GM23248 (cell line): Measurements from ENCODE around the gene CFAP74. TPM values are rescaled to one million over a fixed set of nuclear protein-coding genes. Genes with fewer than 3 reads are reported as not detected.

Source experiments
- DNase-seq: peaks from one replicate; pipeline ENCODE4 v3.0.0-alpha.2; 2015
- H2AFZ ChIP-seq: fragments of 200-600 bp; sonication (generic); 2 replicates; pipeline ENCODE4 v1.6.1; 2016; ENCODE audit warnings: antibody characterized with exemption
- H3F3A ChIP-seq: fragments of 200-600 bp; sonication (generic); 2 replicates; pipeline ENCODE4 v1.6.1; 2016; ENCODE audit warnings: mild to moderate bottlenecking, antibody characterized with exemption, mixed run types; ENCODE audit not compliant: insufficient read depth
- H3K27ac ChIP-seq: fragments of 200-600 bp; sonication (generic); 2 replicates; pipeline ENCODE4 v1.5.1; 2016; ENCODE audit warnings: mild to moderate bottlenecking
- H3K27me3 ChIP-seq: fragments of 200-600 bp; sonication (generic); replicated peaks from 2 replicates; pipeline ENCODE4 v1.6.1; 2016; ENCODE audit warnings: mild to moderate bottlenecking; ENCODE audit not compliant: insufficient read depth
- H3K36me3 ChIP-seq: fragments of 200-600 bp; sonication (generic); 2 replicates; pipeline ENCODE4 v1.6.1; 2016; ENCODE audit warnings: low read depth, mild to moderate bottlenecking
- H3K4me1 ChIP-seq: fragments of 200-600 bp; sonication (generic); 2 replicates; pipeline ENCODE4 v1.6.1; 2016; ENCODE audit warnings: mild to moderate bottlenecking; ENCODE audit not compliant: insufficient read depth
- H3K4me2 ChIP-seq: fragments of 200-600 bp; sonication (generic); one replicate; pipeline ENCODE4 v1.6.1; 2016; ENCODE audit warnings: mild to moderate bottlenecking; ENCODE audit not compliant: unreplicated experiment
- H3K4me3 ChIP-seq: fragments of 200-600 bp; sonication (generic); 2 replicates; pipeline ENCODE4 v1.5.1; 2016; ENCODE audit warnings: mild to moderate bottlenecking
- H3K79me2 ChIP-seq: fragments of 200-600 bp; sonication (generic); 2 replicates; pipeline ENCODE4 v1.6.1; 2016; ENCODE audit warnings: mild to moderate bottlenecking; ENCODE audit not compliant: insufficient read depth
- H3K9ac ChIP-seq: fragments of 200-600 bp; sonication (generic); 2 replicates; pipeline ENCODE4 v1.6.1; 2016; ENCODE audit warnings: mild to moderate bottlenecking
- H3K9me2 ChIP-seq: fragments of 200-600 bp; sonication (generic); 2 replicates; pipeline ENCODE4 v1.6.1; 2016; ENCODE audit warnings: mixed run types, mild to moderate bottlenecking, moderate library complexity; ENCODE audit not compliant: insufficient read depth
- H3K9me3 ChIP-seq: fragments of 200-600 bp; sonication (generic); one replicate; pipeline ENCODE4 v1.6.1; 2017; ENCODE audit warnings: low read depth
- H4K20me1 ChIP-seq: fragments of 200-600 bp; sonication (generic); 2 replicates; pipeline ENCODE4 v1.6.0; 2016; ENCODE audit not compliant: insufficient read depth
- EZH2 ChIP-seq: fragments of 200-600 bp; sonication (generic); IDR thresholded peaks from 2 replicates; pipeline ENCODE4 v1.6.1; 2018; ENCODE audit warnings: antibody characterized with exemption, mild to moderate bottlenecking; ENCODE audit not compliant: insufficient read depth, poor library complexity, severe bottlenecking
- EZH2phosphoT487 ChIP-seq: fragments of 200-600 bp; sonication (generic); IDR thresholded peaks from 2 replicates; pipeline ENCODE4 v1.6.1; 2018; ENCODE audit warnings: antibody characterized with exemption, moderate library complexity, mild to moderate bottlenecking, low read depth; ENCODE audit not compliant: insufficient read depth
- WGBS, 2 experiments: methylation state at CpG; one replicate each; pipeline ENCODE4 v1.1.6; 2015 to 2017; ENCODE audit warnings: low lambda C conversion rate in 2 of 2, low coverage in 1 of 2; ENCODE audit errors: missing lambda C conversion rate in 2 of 2; 5-methylcytosine and 5-hydroxymethylcytosine counted together
- in situ Hi-C: fragments of 300-500 bp; cut with MboI; formaldehyde crosslinking; loops from 2 replicates; pipeline ENCODE4 v1.15.0; 2020
- polyA plus RNA-seq: library from polyadenylated mRNA; unstranded; fragments of >200 nt; fragmentation: Nextera tagmentation; extraction: Ambion mirVana; gene quantifications from 2 replicates; pipeline ENCODE4 v1.2.1, GENCODE V29; 2016
- total RNA-seq: library from RNA; depleted of rRNA; stranded (reverse); fragments of >200 nt; shearing (Covaris generic); gene quantifications from 2 replicates; pipeline ENCODE4 v1.2.3, GENCODE V29; 2014

CFAP74 gene
- total and polyA plus RNA-seq, 2 experiments from 2014 or later = not detected

- Histone ChIP-seq H3F3A (no peaks in the 10 kb centered on the region), H3K9me3 (no peaks in the 10 kb centered on the region)
- 76 to 84% methylated on average over 10 to 11 of the region's 11 CpGs for WGBS, 2 experiments
These were observed 25.5 kb downstream of the CFAP74 start for GRCh38 chr1:1978108-1978507.

GRCh38 chr1:1976031-1976430 lies 27.6 kb downstream of the CFAP74 start:
- no peaks in the 10 kb centered on the region for H3K4me1 ChIP-seq
- no peak overlapping the region for H3K4me2 ChIP-seq

More at GRCh38 chr1:1978108-1978507, 25.5 kb downstream of the CFAP74 start:
- Histone ChIP-seq H3K27ac (no peak overlapping the region), H3K27me3 (peaks cover 10% of the 10 kb centered on the region), H3K9ac (no peak overlapping the region), H4K20me1 (no peaks in the 10 kb centered on the region), H3K36me3 (no peaks in the 10 kb centered on the region), H3K4me3 (no peak overlapping the region), H3K4me1 (no peaks in the 10 kb centered on the region), H3K9me2 (no peaks in the 10 kb centered on the region), H3K79me2 (no peaks in the 10 kb centered on the region), H2AFZ (no peak overlapping the region), H3K4me2 (no peak overlapping the region)
- TF ChIP-seq EZH2 (no peak), EZH2phosphoT487 (no peak)
- in situ Hi-C loops = no loop called here
- DNase-seq = no peak

DNA sequence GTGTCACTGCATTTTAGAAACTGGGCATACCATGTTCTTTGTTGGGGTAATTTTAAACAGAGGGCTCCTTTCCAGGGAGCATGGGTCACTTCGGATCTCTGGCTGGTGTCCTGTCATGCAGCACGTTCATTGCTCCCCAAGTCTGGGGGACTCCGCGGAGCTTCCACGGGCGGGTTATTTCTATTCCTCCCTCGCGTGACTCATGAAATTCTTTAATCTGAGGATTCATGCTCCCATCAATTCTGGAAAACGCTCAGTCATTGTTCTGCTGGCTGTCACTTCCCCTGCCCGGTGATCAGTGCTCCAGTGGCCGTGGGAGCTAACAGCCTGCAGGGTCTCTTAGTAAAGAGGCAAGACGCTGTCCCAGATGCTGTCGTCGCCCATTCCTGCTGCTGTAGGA lies 28.1 kb downstream of the CFAP74 start:
- no peaks in the 10 kb centered on the region for H3K9me3 ChIP-seq

More at GRCh38 chr1:1976031-1976430, 27.6 kb downstream of the CFAP74 start:
- H4K20me1 ChIP-seq = no peaks in the 10 kb centered on the region
- no peaks in the 10 kb centered on the region for H3K9me2 ChIP-seq
- no peak overlapping the region for H3K4me3 ChIP-seq
- no peak overlapping the region for H2AFZ ChIP-seq
- H3K9me3 ChIP-seq = no peaks in the 10 kb centered on the region
- no peaks in the 10 kb centered on the region for H3K79me2 ChIP-seq
- no peak overlapping the region for H3K27ac ChIP-seq
- in situ Hi-C loops = no loop called here
- TF ChIP-seq EZH2phosphoT487 = no peak
- TF ChIP-seq EZH2 = no peak
- peaks cover 10% of the 10 kb centered on the region for H3K27me3 ChIP-seq
- H3F3A ChIP-seq = no peaks in the 10 kb centered on the region
- H3K36me3 ChIP-seq = no peaks in the 10 kb centered on the region
- WGBS, 2 experiments = 67 to 78% methylated on average over 18 to 19 of the region's 19 CpGs
- DNase-seq = no peak
- H3K9ac ChIP-seq = no peak overlapping the region

DNA sequence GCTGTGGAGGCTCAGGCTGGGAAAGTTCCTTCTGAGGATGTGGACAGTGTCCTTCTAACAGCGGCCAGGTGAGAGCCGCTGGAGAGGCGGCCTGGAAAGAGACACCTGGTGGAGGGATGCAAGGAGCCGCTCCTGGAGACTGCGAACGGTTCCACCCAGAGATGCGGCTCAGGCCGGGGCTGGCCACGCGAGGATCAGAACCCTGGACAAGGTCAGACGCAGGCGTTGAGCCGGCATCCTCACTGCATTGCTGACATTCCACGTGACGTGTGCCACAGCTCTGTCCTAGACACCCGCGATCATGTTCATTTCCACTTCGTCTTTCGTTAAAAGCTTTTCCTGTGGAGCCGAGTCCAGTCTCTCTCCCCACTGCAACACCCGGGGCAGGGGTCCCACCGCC lies 28.8 kb downstream of the CFAP74 start:
- Histone ChIP-seq H3K27me3 (peaks cover 10% of the 10 kb centered on the region), H4K20me1 (no peaks in the 10 kb centered on the region), H3K9me3 (no peaks in the 10 kb centered on the region), H3K9ac (no peak overlapping the region), H3K9me2 (no peaks in the 10 kb centered on the region), H3K4me3 (no peak overlapping the region), H3K27ac (no peak overlapping the region), H3K36me3 (no peaks in the 10 kb centered on the region), H3K79me2 (no peaks in the 10 kb centered on the region), H3F3A (no peaks in the 10 kb centered on the region), H3K4me1 (no peaks in the 10 kb centered on the region), H3K4me2 (no peak overlapping the region), H2AFZ (no peak overlapping the region)
- TF ChIP-seq EZH2 = no peak
- TF ChIP-seq EZH2phosphoT487 = no peak
- no peak for DNase-seq
- 62 to 68% methylated on average over 21 to 22 of the region's 22 CpGs for WGBS, 2 experiments
- in situ Hi-C loops = no loop called here

More for the DNA sequence above, 28.1 kb downstream of the CFAP74 start:
- H3K27ac ChIP-seq = no peak overlapping the region
- 71 to 73% methylated on average over 14 of the region's 14 CpGs for WGBS, 2 experiments
- in situ Hi-C loops = no loop called here
- no peak overlapping the region for H3K4me3 ChIP-seq
- H3K4me1 ChIP-seq = no peaks in the 10 kb centered on the region
- H3F3A ChIP-seq = no peaks in the 10 kb centered on the region
- no peak for TF ChIP-seq EZH2phosphoT487
- no peak for TF ChIP-seq EZH2
- no peak overlapping the region for H3K9ac ChIP-seq
- H3K36me3 ChIP-seq = no peaks in the 10 kb centered on the region
- DNase-seq = no peak
- no peaks in the 10 kb centered on the region for H3K9me2 ChIP-seq
- no peak overlapping the region for H3K4me2 ChIP-seq
- no peaks in the 10 kb centered on the region for H3K79me2 ChIP-seq
- H3K27me3 ChIP-seq = peaks cover 10% of the 10 kb centered on the region
- no peaks in the 10 kb centered on the region for H4K20me1 ChIP-seq
- no peak overlapping the region for H2AFZ ChIP-seq
